Common myeloid progenitor, CD34-positive (primary cell): ENCODE results near the gene COPG2.

Experiments used
- CTCF ChIA-PET: fragments of 350-600 bp; sonication (Branson Sonifier 250); formaldehyde crosslinking; loops from one replicate; lab custom pipeline; 2021; ENCODE audit warnings: antibody characterized with exemption; lab: Charles Lee
- POLR2A ChIA-PET: fragments of 350-600 bp; sonication (Branson Sonifier 250); formaldehyde crosslinking; loops from one replicate; lab custom pipeline; 2021; ENCODE audit warnings: antibody characterized with exemption; lab: Charles Lee
- DNase-seq, 3 donors: peaks; one replicate each; pipeline versions ENCODE4 v3.0.0 to v3.0.0-alpha.2; 2013
- H3K27ac ChIP-seq, 2 experiments: 1 replicate in 1 of 2; 2 replicates in 1 of 2; pipeline ENCODE4 v1.7.0; 2013; ENCODE audit warnings: inconsistent platforms in 2 of 2, low read length in 2 of 2, mild to moderate bottlenecking in 2 of 2, low read depth in 1 of 2, moderate library complexity in 1 of 2; ENCODE audit not compliant: severe bottlenecking in 2 of 2, insufficient read depth in 1 of 2, poor library complexity in 1 of 2
- H3K27me3 ChIP-seq, 5 experiments: replicated peaks in 2 of 5; 1 replicate in 3 of 5; 2 replicates in 2 of 5; pipeline versions ENCODE4 v1.6.1 to v1.7.0; 2013; ENCODE audit warnings: low read length in 4 of 5, mild to moderate bottlenecking in 2 of 5, moderate library complexity in 2 of 5, inconsistent platforms in 1 of 5; ENCODE audit not compliant: insufficient read depth in 5 of 5, control insufficient read depth in 4 of 5
- H3K36me3 ChIP-seq, 4 experiments: 1 replicate in 2 of 4; 2 replicates in 2 of 4; pipeline versions ENCODE4 v1.6.1 to v1.7.0; 2013; ENCODE audit warnings: low read length in 3 of 4, control low read depth in 1 of 4, mild to moderate bottlenecking in 1 of 4; ENCODE audit not compliant: control insufficient read depth in 4 of 4, insufficient read depth in 4 of 4
- H3K4me1 ChIP-seq, 4 experiments: 1 replicate in 3 of 4; 2 replicates in 1 of 4; pipeline versions ENCODE4 v1.6.1 to v1.7.1; 2013; ENCODE audit warnings: low read length in 3 of 4, mild to moderate bottlenecking in 3 of 4, control low read depth in 1 of 4, inconsistent platforms in 1 of 4, moderate library complexity in 1 of 4; ENCODE audit not compliant: control insufficient read depth in 4 of 4, insufficient read depth in 4 of 4; ENCODE audit errors: control extremely low read depth in 1 of 4
- H3K4me3 ChIP-seq, 7 experiments: 1 replicate in 4 of 7; 2 replicates in 3 of 7; pipeline versions ENCODE4 v1.5.1 to v1.7.0; 2013; ENCODE audit warnings: mild to moderate bottlenecking in 7 of 7, low read length in 6 of 7, moderate library complexity in 6 of 7, inconsistent platforms in 2 of 7, low read depth in 2 of 7, control low read depth in 1 of 7; ENCODE audit not compliant: insufficient read depth in 4 of 7, control insufficient read depth in 1 of 7; ENCODE audit errors: extremely low read depth in 1 of 7
- H3K9me3 ChIP-seq, 5 experiments: 1 replicate in 4 of 5; 2 replicates in 1 of 5; pipeline versions ENCODE4 v1.6.1 to v1.7.1; 2013; ENCODE audit warnings: low read length in 4 of 5, mild to moderate bottlenecking in 2 of 5, inconsistent platforms in 1 of 5, low read depth in 1 of 5, moderate library complexity in 1 of 5; ENCODE audit not compliant: control insufficient read depth in 4 of 5, insufficient read depth in 2 of 5; ENCODE audit errors: control extremely low read depth in 1 of 5
- WGBS: methylation state at CpG from one replicate; pipeline ENCODE4 v1.1.5; 2013; ENCODE audit not compliant: insufficient coverage; 5-methylcytosine and 5-hydroxymethylcytosine counted together

COPG2 gene

GRCh38 chr7:130654850-130655249 lies 13.7 kb downstream of the COPG2 start:
- DNase-seq = no peak
- no CpG with 5 or more reads among the region's 1 CpG for WGBS
- no peaks in the 10 kb centered on the region for H3K4me1 ChIP-seq
- H3K9me3 ChIP-seq = peaks cover 0 to 1% (median 0%) of the 10 kb centered on the region in 5 experiments
- ChIA-PET POLR2A (no interaction called here), CTCF (no interaction called here)
- no peaks in the 10 kb centered on the region for H3K27me3 ChIP-seq
- no peak overlapping the region for H3K27ac ChIP-seq
- peaks cover 7 to 31% (median 10%) of the 10 kb centered on the region in 4 experiments for H3K36me3 ChIP-seq
- H3K4me3 ChIP-seq = no peak overlapping the region

- ChIA-PET POLR2A (no interaction called here), CTCF (interaction anchor here (0.7 kb wide), 1 partner anchor 403 kb away, joined by 4 read pairs; no protein-coding TSS in a partner anchor)
- Histone ChIP-seq H3K4me1 (no peaks in the 10 kb centered on the region), H3K36me3 (peaks cover 5 to 46% (median 20%) of the 10 kb centered on the region in 4 experiments), H3K27me3 (no peaks in the 10 kb centered on the region), H3K4me3 (no peak overlapping the region), H3K9me3 (peaks cover 0 to 18% (median 0%) of the 10 kb centered on the region in 5 experiments), H3K27ac (no peak overlapping the region)
- 100% methylated on average over 1 of the region's 1 CpG for WGBS
- DNase-seq = no peak
Measured at GRCh38 chr7:130650611-130651120, 17.9 kb downstream of the COPG2 start.

GRCh38 chr7:130649004-130649790 lies 19.4 kb downstream of the COPG2 start:
- H3K9me3 ChIP-seq = peaks cover 0 to 18% (median 0%) of the 10 kb centered on the region in 5 experiments
- no peak for DNase-seq
- CTCF ChIA-PET = no interaction called here
- H3K27ac ChIP-seq = no peak overlapping the region
- POLR2A ChIA-PET = no interaction called here
- no peaks in the 10 kb centered on the region for H3K4me1 ChIP-seq
- no peaks in the 10 kb centered on the region for H3K27me3 ChIP-seq
- H3K36me3 ChIP-seq = peaks cover 11 to 55% (median 23%) of the 10 kb centered on the region in 4 experiments
- no peak overlapping the region for H3K4me3 ChIP-seq
- 98% methylated on average over 4 of the region's 4 CpGs for WGBS

- WGBS = 97% methylated on average over 5 of the region's 5 CpGs
- no peaks in the 10 kb centered on the region for H3K27me3 ChIP-seq
- peaks cover 0 to 18% (median 2%) of the 10 kb centered on the region in 5 experiments for H3K9me3 ChIP-seq
- H3K36me3 ChIP-seq = peaks cover 11 to 55% (median 24%) of the 10 kb centered on the region in 4 experiments
- ChIA-PET CTCF (no interaction called here), POLR2A (no interaction called here)
- no peak for DNase-seq
- no peak overlapping the region for H3K4me3 ChIP-seq
- H3K4me1 ChIP-seq = no peaks in the 10 kb centered on the region
- H3K27ac ChIP-seq = no peak overlapping the region
Measured at GRCh38 chr7:130648580-130648979, 20.0 kb downstream of the COPG2 start.

GRCh38 chr7:130642383-130642782 lies 26.2 kb downstream of the COPG2 start:
- POLR2A ChIA-PET = no interaction called here

GRCh38 chr7:130641497-130641896 lies 27.1 kb downstream of the COPG2 start:
- 56% methylated on average over 2 of the region's 3 CpGs for WGBS
- H3K9me3 ChIP-seq = peaks cover 4 to 18% (median 11%) of the 10 kb centered on the region in 5 experiments
- ChIA-PET POLR2A (no interaction called here), CTCF (no interaction called here)
- no peak overlapping the region for H3K4me3 ChIP-seq
- no peak for DNase-seq
- no peak overlapping the region for H3K27ac ChIP-seq
- H3K36me3 ChIP-seq = peaks cover 4 to 34% (median 11%) of the 10 kb centered on the region in 4 experiments
- no peaks in the 10 kb centered on the region for H3K27me3 ChIP-seq
- H3K4me1 ChIP-seq = peaks cover 0 to 2% (median 0%) of the 10 kb centered on the region in 4 experiments

More at GRCh38 chr7:130642383-130642782, 26.2 kb downstream of the COPG2 start:
- no CpG with 5 or more reads among the region's 4 CpGs for WGBS
- H3K27me3 ChIP-seq = no peaks in the 10 kb centered on the region
- no peak overlapping the region for H3K4me3 ChIP-seq
- CTCF ChIA-PET = no interaction called here
- H3K36me3 ChIP-seq = peaks cover 5 to 40% (median 11%) of the 10 kb centered on the region in 4 experiments
- H3K27ac ChIP-seq = no peak overlapping the region
- H3K9me3 ChIP-seq = peaks cover 4 to 17% (median 7%) of the 10 kb centered on the region in 5 experiments
- peaks cover 0 to 2% (median 0%) of the 10 kb centered on the region in 4 experiments for H3K4me1 ChIP-seq
- DNase-seq = no peak

- no peak for DNase-seq
- peaks cover 0 to 2% (median 0%) of the 10 kb centered on the region in 4 experiments for H3K4me1 ChIP-seq
- WGBS = no CpG with 5 or more reads among the region's 1 CpG
- ChIA-PET POLR2A (no interaction called here), CTCF (no interaction called here)
- peaks cover 4 to 32% (median 11%) of the 10 kb centered on the region in 4 experiments for H3K36me3 ChIP-seq
- no peak overlapping the region for H3K4me3 ChIP-seq
- peaks cover 2 to 18% (median 12%) of the 10 kb centered on the region in 5 experiments for H3K9me3 ChIP-seq
- no peaks in the 10 kb centered on the region for H3K27me3 ChIP-seq
- H3K27ac ChIP-seq = no peak overlapping the region
Measured at GRCh38 chr7:130641040-130641439, 27.5 kb downstream of the COPG2 start.
